Adrenal gland (tissue), 12 donors: ENCODE results near the gene HOXC5. TPM values are rescaled to one million over a fixed set of nuclear protein-coding genes. Genes with fewer than 3 reads are reported as not detected.

ENCODE experiments used
- DNase-seq, 7 donors: peaks; one replicate each; pipeline ENCODE4 v3.0.0-alpha.2; 2019 to 2020
- H3K27ac ChIP-seq, 5 donors: fragments of 200-600 bp; sonication (generic) in 4 of 5; 1 replicate in 3 of 5; 2 replicates in 2 of 5; pipeline versions ENCODE4 v1.5.1 to v1.8.0; 2016 to 2020; ENCODE audit warnings: mild to moderate bottlenecking in 1 of 5
- H3K27me3 ChIP-seq: fragments of 200-600 bp; 2 replicates; pipeline ENCODE4 v1.8.0; 2021
- H3K36me3 ChIP-seq, 2 donors: fragments of 200-600 bp; replicated peaks in 1 of 2; 1 replicate in 1 of 2; 2 replicates in 1 of 2; pipeline versions ENCODE4 v1.5.1 to v1.8.0; 2018 to 2022
- H3K4me1 ChIP-seq, 2 donors: fragments of 200-600 bp; replicated peaks in 1 of 2; 1 replicate in 1 of 2; 2 replicates in 1 of 2; pipeline versions ENCODE4 v1.5.1 to v1.8.0; 2018 to 2021
- H3K4me3 ChIP-seq, 4 donors: fragments of 200-600 bp; sonication (generic) in 3 of 4; one replicate each; pipeline ENCODE4 v1.5.1; 2016 to 2018
- H3K9me3 ChIP-seq, 3 donors: fragments of 200-600 bp; sonication (generic) in 1 of 3; replicated peaks in 1 of 3; 1 replicate in 2 of 3; 2 replicates in 1 of 3; pipeline versions ENCODE4 v1.5.1 to v1.8.0; 2016 to 2021
- POLR2A ChIP-seq, 2 donors: fragments of 450-650 bp; IDR thresholded peaks; one replicate each; pipeline ENCODE4 v1.6.1; 2017; ENCODE audit warnings: antibody characterized with exemption in 2 of 2, mild to moderate bottlenecking in 2 of 2, moderate library complexity in 1 of 2
- WGBS, 4 donors: extraction: QIAGEN DNeasy Blood & Tissue Kit in 2 of 4; methylation state at CpG; one replicate each; pipeline versions ENCODE4 v1.1.5 to v1.1.7; 2013 to 2017; 5-methylcytosine and 5-hydroxymethylcytosine counted together
- intact Hi-C, 2 donors: fragments of 100-400 bp; cut with DNase I; formaldehyde crosslinking; loops; one replicate each; pipeline versions ENCODE4 v1.14.1 to v1.15.0; 2022 to 2023
- polyA plus RNA-seq, 3 donors: library from polyadenylated mRNA; stranded (reverse); fragments of 200-250 nt in 2 of 3; fragments of 350-450 nt in 1 of 3; fragmentation: Illumina TruSeq in 1 of 3; extraction: RNeasy Lipid Tissue Mini Kit (QIAGEN cat#74804) in 1 of 3; gene quantifications; one replicate each; pipeline ENCODE4 v1.2.3, GENCODE V29; 2013 to 2014
- total RNA-seq, 9 donors: library from RNA; depleted of rRNA in 4 of 9; stranded (reverse); fragments of >200 nt in 4 of 9; fragments of 120-200 nt in 1 of 9; fragmentation: NEBNext Ultra II Directional in 1 of 9; extraction: Animal tissue kit (Norgen Biotek cat#: 25700) in 1 of 9; gene quantifications; one replicate each; pipeline versions ENCODE4 v1.1.0 to v1.2.4, GENCODE V29; 2013 to 2023
- TF ChIP-seq, protein P1 (sequence below), 6 experiments: fragments of 450-650 bp in 4 of 6; fragments of 200-600 bp in 2 of 6; sonication (generic) in 1 of 6; IDR thresholded peaks; 1 replicate in 5 of 6; 2 replicates in 1 of 6; pipeline versions ENCODE4 v1.5.1 to v1.8.0; 2016 to 2021; ENCODE audit warnings: antibody characterized with exemption in 6 of 6, mild to moderate bottlenecking in 2 of 6, moderate library complexity in 1 of 6
- donor health status: healthy with polysubstance abuse.
- donor health status: Bipolar disorder and iron deficiency.
- donor health status: DM: yes; HTN: yes; CAD: no.
- donor health status: DM: no; HTN: no; CAD: no.
- donor health status: DM: no; HTN: no; CAD: no.
- donor health status: DM: yes; HTN: yes; CAD: no.

Gene HOXC5
- total and polyA plus RNA-seq, 12 donors = 0.36 to 1.9 (median 0.77) TPM

- WGBS, 4 donors = 55 to 66% (median 64%) methylated on average over 5 of the region's 5 CpGs
- peak in 1 of 7 donors; percentile 50 for DNase-seq
- H3K27me3 ChIP-seq = no peaks in the 10 kb centered on the region
Measured at GRCh38 chr12:54024581-54025305, 8.1 kb upstream of the HOXC5 start.

DNA sequence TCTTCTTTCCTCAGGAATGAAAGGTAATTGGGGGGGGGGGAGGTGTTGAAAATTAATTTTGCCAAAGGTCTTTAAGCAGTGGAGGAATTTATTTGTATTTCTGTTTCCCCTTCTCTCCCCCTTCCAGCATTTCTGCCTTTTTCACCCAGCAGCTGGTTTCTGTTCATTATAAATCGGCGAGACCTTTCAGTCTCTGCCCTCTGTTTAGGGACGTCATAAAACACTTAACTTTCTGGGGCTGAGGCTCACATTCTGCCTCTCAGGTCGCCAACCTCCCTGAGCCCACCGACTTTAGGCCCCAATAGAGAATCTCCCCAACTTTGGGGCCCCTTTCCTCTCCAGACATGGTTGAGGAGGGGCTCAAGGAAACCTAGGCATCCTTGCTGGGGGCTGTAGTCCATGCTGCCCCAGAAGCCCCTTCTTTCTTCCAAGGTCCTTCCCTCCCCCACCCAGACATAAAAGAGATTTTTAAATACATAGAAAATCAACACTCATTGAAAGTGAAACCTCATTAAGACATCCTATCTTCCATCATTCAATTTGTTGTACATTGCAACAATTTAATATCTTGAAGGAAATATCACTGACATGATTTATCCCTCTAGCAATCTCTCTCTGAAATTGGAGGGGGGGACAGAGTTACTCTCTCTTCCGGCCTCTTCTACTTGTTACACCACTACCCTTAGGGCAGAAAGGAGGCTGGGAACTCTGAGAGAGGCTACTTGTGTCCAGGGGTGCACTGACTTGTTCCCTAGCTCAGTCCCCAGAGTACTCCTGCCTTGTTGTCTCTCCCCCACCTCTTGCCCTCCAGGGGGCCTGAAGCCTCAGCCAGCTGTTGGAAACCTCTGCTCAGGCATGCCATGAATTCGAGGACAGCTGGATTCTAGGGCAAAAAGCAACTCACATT lies 7.1 kb upstream of the HOXC5 start:
- WGBS, 4 donors = 46 to 69% (median 52%) methylated on average over 7 of the region's 7 CpGs

More at GRCh38 chr12:54024581-54025305, 8.1 kb upstream of the HOXC5 start:
- no peaks in the 10 kb centered on the region for H3K36me3 ChIP-seq
- H3K9me3 ChIP-seq = no peaks in the 10 kb centered on the region
- TF ChIP-seq POLR2A (IDR thresholded peaks at IDR 0.05) = no peak
- TF ChIP-seq, protein P1, sequence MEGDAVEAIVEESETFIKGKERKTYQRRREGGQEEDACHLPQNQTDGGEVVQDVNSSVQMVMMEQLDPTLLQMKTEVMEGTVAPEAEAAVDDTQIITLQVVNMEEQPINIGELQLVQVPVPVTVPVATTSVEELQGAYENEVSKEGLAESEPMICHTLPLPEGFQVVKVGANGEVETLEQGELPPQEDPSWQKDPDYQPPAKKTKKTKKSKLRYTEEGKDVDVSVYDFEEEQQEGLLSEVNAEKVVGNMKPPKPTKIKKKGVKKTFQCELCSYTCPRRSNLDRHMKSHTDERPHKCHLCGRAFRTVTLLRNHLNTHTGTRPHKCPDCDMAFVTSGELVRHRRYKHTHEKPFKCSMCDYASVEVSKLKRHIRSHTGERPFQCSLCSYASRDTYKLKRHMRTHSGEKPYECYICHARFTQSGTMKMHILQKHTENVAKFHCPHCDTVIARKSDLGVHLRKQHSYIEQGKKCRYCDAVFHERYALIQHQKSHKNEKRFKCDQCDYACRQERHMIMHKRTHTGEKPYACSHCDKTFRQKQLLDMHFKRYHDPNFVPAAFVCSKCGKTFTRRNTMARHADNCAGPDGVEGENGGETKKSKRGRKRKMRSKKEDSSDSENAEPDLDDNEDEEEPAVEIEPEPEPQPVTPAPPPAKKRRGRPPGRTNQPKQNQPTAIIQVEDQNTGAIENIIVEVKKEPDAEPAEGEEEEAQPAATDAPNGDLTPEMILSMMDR (IDR thresholded peaks at IDR 0.05) = no peak
- peak overlapping the region in 1 of 4 donors; percentile 13 for H3K4me3 ChIP-seq
- H3K4me1 ChIP-seq = peaks cover 15 to 25% of the 10 kb centered on the region in 2 donors
- intact Hi-C loops = no loop called here
- H3K27ac ChIP-seq = peak overlapping the region in 3 of 5 donors; percentile 19 to 95 (median 81)

GRCh38 chr12:54026640-54027441 lies 6.0 kb upstream of the HOXC5 start:
- TF ChIP-seq POLR2A (IDR thresholded peaks at IDR 0.05) = no peak
- TF ChIP-seq, protein P1 (IDR thresholded peaks at IDR 0.05) = no peak
- intact Hi-C loops = no loop called here
- Histone ChIP-seq H3K27me3 (no peaks in the 10 kb centered on the region), H3K4me1 (peaks cover 6 to 34% of the 10 kb centered on the region in 2 donors), H3K36me3 (no peaks in the 10 kb centered on the region), H3K4me3 (no peak overlapping the region), H3K27ac (peak overlapping the region in 3 of 5 donors; percentile 52 to 95 (median 83)), H3K9me3 (no peaks in the 10 kb centered on the region)
- DNase-seq = no peak
- 50 to 53% (median 53%) methylated on average over 19 to 22 of the region's 22 CpGs for WGBS, 4 donors

More for the DNA sequence above, 7.1 kb upstream of the HOXC5 start:
- Histone ChIP-seq H3K27me3 (no peaks in the 10 kb centered on the region), H3K4me1 (peaks cover 6 to 25% of the 10 kb centered on the region in 2 donors), H3K9me3 (no peaks in the 10 kb centered on the region), H3K27ac (peak overlapping the region in 3 of 5 donors; percentile 48 to 95 (median 83)), H3K36me3 (no peaks in the 10 kb centered on the region), H3K4me3 (no peak overlapping the region)
- DNase-seq = peak in 1 of 7 donors; percentile 53
- intact Hi-C loops = no loop called here
- TF ChIP-seq POLR2A (IDR thresholded peaks at IDR 0.05) = no peak
- TF ChIP-seq, protein P1 (IDR thresholded peaks at IDR 0.05) = no peak
